HepG2 (cell line): Measurements from ENCODE around the gene PCBP2. TPM values are rescaled to one million over a fixed set of nuclear protein-coding genes. Genes with fewer than 3 reads are reported as not detected.

Experiments
- ARID2 ChIP-seq: sonication (generic); formaldehyde crosslinking; IDR thresholded peaks from 2 replicates; pipeline ENCODE4 v1.8.1; 2022; ENCODE audit warnings: mild to moderate bottlenecking, missing genetic modification reagents, borderline replicate concordance
- ASH2L ChIP-seq: fragments of 300-600, 200-600 bp; sonication (generic); IDR thresholded peaks from 2 replicates; pipeline ENCODE4 v1.7.0; 2017; ENCODE audit warnings: low read depth, mild to moderate bottlenecking, moderate library complexity, mixed read lengths, low read length; ENCODE audit not compliant: insufficient read length
- DZIP1 ChIP-seq: sonication (generic); formaldehyde crosslinking; IDR thresholded peaks from 2 replicates; pipeline ENCODE4 v1.5.0; 2020; ENCODE audit warnings: mild to moderate bottlenecking, missing genetic modification reagents
- FOXM1 ChIP-seq: sonication (generic); formaldehyde crosslinking; IDR thresholded peaks from 2 replicates; pipeline ENCODE4 v1.5.0; 2020; ENCODE audit warnings: missing genetic modification reagents
- GABPB1 ChIP-seq: IDR thresholded peaks from 2 replicates; pipeline ENCODE4 v1.6.1; 2016; ENCODE audit warnings: mild to moderate bottlenecking, missing genetic modification reagents, moderate library complexity, missing compliant biosample characterization
- HNRNPK ChIP-seq: fragments of 200-400 bp; formaldehyde crosslinking; IDR thresholded peaks from 2 replicates; pipeline ENCODE4 v1.6.1; 2018; ENCODE audit warnings: low read length, low read depth, moderate library complexity, mild to moderate bottlenecking; ENCODE audit not compliant: poor library complexity, severe bottlenecking
- JUND ChIP-seq: sonication (generic); formaldehyde crosslinking; IDR thresholded peaks from 2 replicates; pipeline ENCODE4 v1.8.0; 2022; ENCODE audit warnings: mild to moderate bottlenecking, missing genetic modification reagents
- KDM3A ChIP-seq: IDR thresholded peaks from 2 replicates; pipeline ENCODE4 v1.6.1; 2018; ENCODE audit warnings: low read depth, missing compliant biosample characterization
- NBN ChIP-seq: fragments of 450-650 bp; conservative IDR thresholded peaks from 2 replicates; pipeline ENCODE4 v1.6.1; 2017
- NCOA1 ChIP-seq: sonication (generic); formaldehyde crosslinking; IDR thresholded peaks from 2 replicates; pipeline ENCODE4 v1.9.0; 2021; ENCODE audit warnings: missing genetic modification reagents
- SALL2 ChIP-seq: sonication (generic); formaldehyde crosslinking; IDR thresholded peaks from 2 replicates; pipeline ENCODE4 v1.8.1; 2023; ENCODE audit warnings: mild to moderate bottlenecking, missing genetic modification reagents, inconsistent platforms
- SAP130 ChIP-seq: IDR thresholded peaks from 2 replicates; pipeline ENCODE4 v1.6.1; 2016; ENCODE audit warnings: low read depth
- SIN3A ChIP-seq: IDR thresholded peaks from 2 replicates; pipeline ENCODE4 v1.6.1; 2011; ENCODE audit warnings: low read depth, mild to moderate bottlenecking, control low read depth, low read length, borderline replicate concordance
- SOX13 ChIP-seq, 3 experiments: fragments of 450-650 bp in 1 of 3; sonication (generic) in 1 of 3; formaldehyde crosslinking in 1 of 3; IDR thresholded peaks in 2 of 3; conservative IDR thresholded peaks in 1 of 3; 2 replicates each; pipeline versions ENCODE4 v1.5.0 to v1.6.1; 2016 to 2020; ENCODE audit warnings: antibody characterized with exemption in 1 of 3, mild to moderate bottlenecking in 1 of 3, missing compliant biosample characterization in 1 of 3, missing genetic modification reagents in 1 of 3, moderate library complexity in 1 of 3
- STAT6 ChIP-seq: sonication (generic); formaldehyde crosslinking; IDR thresholded peaks from 2 replicates; pipeline ENCODE4 v1.4.0; 2020; ENCODE audit warnings: missing genetic modification reagents, mild to moderate bottlenecking, borderline replicate concordance
- ZBTB2 ChIP-seq: sonication (generic); formaldehyde crosslinking; IDR thresholded peaks from 2 replicates; pipeline ENCODE4 v1.8.0; 2022; ENCODE audit warnings: low read depth, missing genetic modification reagents
- ZBTB20 ChIP-seq: sonication (generic); formaldehyde crosslinking; IDR thresholded peaks from 2 replicates; pipeline ENCODE4 v1.8.1; 2023; ENCODE audit warnings: missing genetic modification reagents, low read depth, mild to moderate bottlenecking, borderline replicate concordance
- ZNF143 ChIP-seq: sonication (generic); formaldehyde crosslinking; IDR thresholded peaks from 2 replicates; pipeline ENCODE4 v1.4.0; 2020; ENCODE audit warnings: missing genetic modification reagents
- ZNF264 ChIP-seq: sonication (generic); formaldehyde crosslinking; IDR thresholded peaks from 2 replicates; pipeline ENCODE4 v1.4.0; 2020; ENCODE audit warnings: missing genetic modification reagents
- ZNF792 ChIP-seq: IDR thresholded peaks from 2 replicates; pipeline ENCODE4 v1.6.1; 2016
- polyA plus RNA-seq, 8 experiments: library from polyadenylated mRNA; depleted of rRNA in 3 of 8; stranded (reverse) in 7 of 8; unstranded in 1 of 8; fragments of >200 nt; fragmentation: Illumina TruSeq in 4 of 8; extraction: Trizol in 4 of 8; gene quantifications; 2 replicates each; pipeline versions ENCODE4 v1.2.1 to v1.2.3, GENCODE V29; 2011 to 2016; ENCODE audit warnings: low read depth in 4 of 8, missing spikeins in 1 of 8, mixed read lengths in 1 of 8; ENCODE audit not compliant: insufficient read depth in 1 of 8
- total RNA-seq, 5 experiments: library from RNA; depleted of rRNA; stranded (reverse); fragments of >200 nt; fragmentation: Illumina TruSeq; extraction: Trizol; gene quantifications; 2 replicates each; pipeline ENCODE4 v1.2.3, GENCODE V29; 2016; ENCODE audit warnings: low read depth in 1 of 5

Gene PCBP2
- total and polyA plus RNA-seq, 2 of the 13 experiments (the other 11 are each of a cell fraction or from before 2014, with no cell fraction given), result 154 to 345 TPM

- no peak for TF ChIP-seq FOXM1
- no peak for TF ChIP-seq KDM3A (CRISPR knock-in tag)
- TF ChIP-seq ZNF792 (CRISPR knock-in tag), result no peak
- TF ChIP-seq SOX13 (IDR thresholded peaks at IDR 0.05), result no peak
- peak in 1 of 2 experiments; percentile 58; a peak in 2 of 4 replicates for TF ChIP-seq SOX13 (CRISPR knock-in tag; conservative IDR thresholded peaks at IDR 0.05 in 1 of 2, IDR thresholded peaks at IDR 0.05 in 1 of 2)
- peak; percentile 39; the same call in 1 of the 2 replicates for TF ChIP-seq NCOA1 (CRISPR knock-in tag)
- no peak for TF ChIP-seq JUND (CRISPR knock-in tag)
- peak; percentile 85 for TF ChIP-seq HNRNPK
- 0 out of 2 replicates have a peak, but pooled peaks have one; percentile 33 for TF ChIP-seq STAT6 (CRISPR knock-in tag)
- TF ChIP-seq DZIP1 (CRISPR knock-in tag), result 0 out of 2 replicates have a peak, but pooled peaks have one; percentile 42
- 0 out of 2 replicates have a peak, but pooled peaks have one; percentile 42 for TF ChIP-seq ZNF264 (CRISPR knock-in tag)
- peak; percentile 19 for TF ChIP-seq ASH2L
- peak; percentile 80; the same call in 1 of the 2 replicates for TF ChIP-seq SIN3A
- peak; percentile 76; the same call in 1 of the 2 replicates for TF ChIP-seq GABPB1 (CRISPR knock-in tag)
- TF ChIP-seq ZBTB2 (CRISPR knock-in tag), result peak; percentile 29; the same call in 1 of the 2 replicates
- TF ChIP-seq ZNF143 (CRISPR knock-in tag), result 0 out of 2 replicates have a peak, but pooled peaks have one; percentile 48
- peak; percentile 82 for TF ChIP-seq SAP130 (CRISPR knock-in tag)
- TF ChIP-seq ARID2, result 0 out of 2 replicates have a peak, but pooled peaks have one; percentile 18
- TF ChIP-seq ZBTB20 (CRISPR knock-in tag), result no peak
- 0 out of 2 replicates have a peak, but pooled peaks have one; percentile 54 for TF ChIP-seq SALL2 (CRISPR knock-in tag)
- no peak for TF ChIP-seq NBN
Measured at GRCh38 chr12:53492830-53493609, 41.1 kb downstream of the PCBP2 start (continued).
